Skeletal muscle tissue (tissue), 4 donors: ENCODE results near the gene FAM171A1. TPM values are rescaled to one million over a fixed set of nuclear protein-coding genes. Genes with fewer than 3 reads are reported as not detected.

Experiments
- H3K27ac ChIP-seq: one replicate; pipeline ENCODE4 v1.7.0; 2013; ENCODE audit warnings: mild to moderate bottlenecking, low read depth, low read length, inconsistent platforms
- H3K27me3 ChIP-seq, 3 donors: one replicate each; pipeline ENCODE4 v1.7.0; 2013; ENCODE audit warnings: low read length in 3 of 3; ENCODE audit not compliant: control insufficient read depth in 3 of 3, insufficient read depth in 3 of 3
- H3K36me3 ChIP-seq, 3 donors: one replicate each; pipeline ENCODE4 v1.7.0; 2013; ENCODE audit warnings: low read length in 3 of 3; ENCODE audit not compliant: control insufficient read depth in 3 of 3, insufficient read depth in 3 of 3
- H3K4me1 ChIP-seq, 3 donors: one replicate each; pipeline ENCODE4 v1.7.0; 2013; ENCODE audit warnings: low read length in 3 of 3, mild to moderate bottlenecking in 3 of 3; ENCODE audit not compliant: control insufficient read depth in 3 of 3, insufficient read depth in 3 of 3
- H3K4me3 ChIP-seq, 3 donors: one replicate each; pipeline ENCODE4 v1.7.0; 2013; ENCODE audit warnings: low read length in 3 of 3
- H3K9ac ChIP-seq, 3 donors: one replicate each; pipeline ENCODE4 v1.7.0; 2013; ENCODE audit warnings: low read length in 3 of 3, mild to moderate bottlenecking in 3 of 3, moderate library complexity in 2 of 3, low read depth in 1 of 3
- H3K9me3 ChIP-seq, 3 donors: one replicate each; pipeline ENCODE4 v1.7.0; 2013; ENCODE audit warnings: low read length in 3 of 3; ENCODE audit not compliant: control insufficient read depth in 3 of 3
- total RNA-seq: library from RNA; depleted of rRNA; stranded (reverse); fragments of >200 nt; gene quantifications from one replicate; pipeline ENCODE4 v1.2.3, GENCODE V29; 2014
- donor health status: Osteomylitis.

The FAM171A1 gene
- total RNA-seq, 1 donor from 2014 or later = 11.0 TPM

DNA sequence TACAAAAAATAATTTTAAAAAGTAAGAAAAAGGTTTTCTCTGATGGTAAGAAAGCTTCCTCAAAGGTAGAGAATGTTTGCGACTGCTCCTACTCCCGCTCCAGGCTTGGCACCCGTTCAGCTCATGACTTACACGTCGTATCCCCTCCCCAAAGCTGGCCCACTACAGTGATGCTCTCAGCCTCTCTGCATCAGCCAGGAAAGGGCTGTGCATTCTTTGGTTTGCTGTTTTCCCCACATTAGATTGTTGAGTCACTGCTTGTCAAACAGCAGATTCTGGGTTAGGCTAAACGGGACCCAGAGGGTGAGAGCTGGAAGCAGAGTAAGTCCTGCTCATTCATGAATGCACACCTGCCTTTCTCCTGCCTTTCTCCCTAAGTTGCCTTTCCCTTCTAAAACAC, 147.9 kb downstream of the FAM171A1 start:
- H3K27ac ChIP-seq = no peak overlapping the region
- H3K36me3 ChIP-seq = no peaks in the 10 kb centered on the region
- H3K4me3 ChIP-seq = no peak overlapping the region
- H3K27me3 ChIP-seq = no peaks in the 10 kb centered on the region
- no peaks in the 10 kb centered on the region for H3K9me3 ChIP-seq
- H3K4me1 ChIP-seq = no peaks in the 10 kb centered on the region
- H3K9ac ChIP-seq = no peak overlapping the region

DNA sequence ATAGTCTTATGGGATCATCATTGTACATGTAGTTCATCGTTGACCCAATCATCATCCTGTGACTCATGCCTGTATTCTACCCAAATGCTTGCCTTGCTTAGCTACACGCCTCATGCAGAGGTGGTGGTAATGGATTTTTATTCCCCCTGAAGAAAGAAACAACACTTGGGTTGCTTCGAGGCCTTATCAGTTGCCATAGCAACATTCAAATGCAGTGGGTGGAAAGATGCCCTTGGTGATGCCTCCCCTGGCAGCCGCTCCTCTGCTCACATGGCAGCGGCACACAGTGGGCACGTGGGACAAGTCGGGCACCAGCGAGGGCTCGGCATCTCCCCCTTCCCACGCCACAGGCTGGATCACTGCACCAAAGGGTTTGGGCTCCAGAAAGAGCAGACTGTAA, 148.6 kb downstream of the FAM171A1 start:
- no peaks in the 10 kb centered on the region for H3K36me3 ChIP-seq

DNA sequence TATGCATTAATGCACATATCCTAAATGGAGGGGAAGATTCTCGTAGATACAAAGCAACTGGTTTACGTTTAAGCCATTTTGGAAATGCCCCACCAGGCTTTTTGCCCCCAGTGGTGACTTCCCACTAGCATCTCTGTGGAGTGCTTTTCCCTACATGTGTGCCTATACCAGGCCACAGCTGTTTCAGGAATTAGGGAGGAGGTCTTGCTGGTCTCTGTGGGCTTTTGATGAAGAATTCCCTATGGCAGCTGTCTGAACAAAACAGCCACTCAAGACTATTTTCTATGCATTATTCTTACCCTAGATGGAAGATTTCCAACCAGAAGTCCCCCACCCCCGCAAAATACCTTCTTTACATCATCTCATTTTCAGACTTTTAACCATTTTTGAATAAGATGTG, 150.6 kb downstream of the FAM171A1 start:
- Histone ChIP-seq H3K9ac (no peak overlapping the region), H3K9me3 (no peaks in the 10 kb centered on the region), H3K4me3 (no peak overlapping the region), H3K27me3 (no peaks in the 10 kb centered on the region), H3K27ac (no peak overlapping the region), H3K4me1 (no peaks in the 10 kb centered on the region), H3K36me3 (no peaks in the 10 kb centered on the region)

More for the DNA sequence above, 148.6 kb downstream of the FAM171A1 start:
- H3K9ac ChIP-seq = no peak overlapping the region
- no peak overlapping the region for H3K27ac ChIP-seq
- no peaks in the 10 kb centered on the region for H3K4me1 ChIP-seq
- H3K27me3 ChIP-seq = no peaks in the 10 kb centered on the region
- H3K9me3 ChIP-seq = no peaks in the 10 kb centered on the region
- no peak overlapping the region for H3K4me3 ChIP-seq

DNA sequence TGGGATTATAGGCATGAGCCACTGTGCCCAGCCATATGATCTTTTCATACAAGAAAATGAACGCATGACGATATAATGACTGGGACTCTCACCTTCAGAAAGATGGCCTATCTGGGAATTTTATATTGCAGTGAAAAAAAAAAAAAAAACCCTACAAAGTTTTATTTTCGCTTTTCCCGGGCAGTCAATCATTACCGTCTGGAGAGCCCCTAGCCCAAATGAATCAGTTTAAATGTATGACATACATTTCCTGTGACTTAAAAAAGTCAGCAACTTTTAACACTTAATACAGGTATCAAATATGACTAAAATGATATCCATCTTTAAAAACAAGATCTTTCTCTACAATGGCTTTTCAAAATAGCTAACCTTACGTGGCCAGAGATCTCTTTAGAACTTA, 154.4 kb downstream of the FAM171A1 start:
- Histone ChIP-seq H3K4me3 (no peak overlapping the region), H3K4me1 (no peaks in the 10 kb centered on the region), H3K9ac (no peak overlapping the region), H3K27me3 (no peaks in the 10 kb centered on the region), H3K9me3 (no peaks in the 10 kb centered on the region), H3K27ac (no peak overlapping the region), H3K36me3 (peaks cover 0 to 5% (median 5%) of the 10 kb centered on the region in 3 donors)

DNA sequence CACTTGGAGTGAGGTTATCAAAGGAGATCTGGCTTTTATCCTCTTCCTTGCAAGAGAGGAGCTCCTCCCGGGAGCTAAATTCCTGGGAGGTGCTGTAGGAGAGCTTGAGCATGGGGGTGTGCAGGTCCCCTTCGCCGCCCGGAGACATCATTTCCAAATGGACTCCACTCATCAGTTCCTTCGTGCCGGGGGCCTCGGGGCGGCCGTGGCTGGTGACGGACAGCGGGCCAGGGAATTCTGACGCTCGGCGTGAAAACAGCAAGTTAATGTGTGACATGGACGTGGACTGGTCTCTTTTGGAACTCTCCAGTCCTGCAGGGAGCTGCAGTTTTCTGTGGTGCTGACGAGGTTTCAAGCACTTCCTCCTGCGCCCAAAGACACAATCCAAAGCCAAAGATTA, 156.9 kb downstream of the FAM171A1 start:
- Histone ChIP-seq H3K9me3 (no peaks in the 10 kb centered on the region), H3K4me3 (no peak overlapping the region), H3K9ac (no peak overlapping the region), H3K27me3 (no peaks in the 10 kb centered on the region), H3K36me3 (peaks cover 0 to 5% (median 5%) of the 10 kb centered on the region in 3 donors), H3K4me1 (peaks cover 0 to 4% (median 0%) of the 10 kb centered on the region in 3 donors), H3K27ac (no peak overlapping the region)

DNA sequence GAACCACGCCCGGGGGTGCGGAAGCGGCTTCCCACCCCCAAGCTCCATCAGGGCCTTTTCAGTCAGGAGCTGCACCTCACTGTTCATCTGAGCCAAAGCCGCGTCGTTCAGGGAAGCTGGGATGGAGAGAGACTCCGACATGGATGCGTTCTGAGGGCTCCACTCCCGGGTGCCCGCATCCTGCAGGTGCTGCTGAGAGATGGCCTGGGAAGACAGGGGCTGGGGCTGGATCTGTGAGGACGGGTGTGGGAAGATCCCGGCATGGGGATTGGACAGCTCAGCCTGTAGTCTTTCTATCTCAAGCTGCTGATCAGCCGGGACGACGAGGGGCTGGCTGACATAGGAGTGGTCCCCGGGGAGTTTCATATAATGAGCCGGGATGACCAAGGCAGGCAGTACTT, 157.6 kb downstream of the FAM171A1 start:
- Histone ChIP-seq H3K4me1 (peaks cover 0 to 4% (median 0%) of the 10 kb centered on the region in 3 donors), H3K4me3 (no peak overlapping the region), H3K27ac (no peak overlapping the region), H3K9me3 (no peaks in the 10 kb centered on the region), H3K9ac (no peak overlapping the region), H3K36me3 (peaks cover 0 to 5% (median 5%) of the 10 kb centered on the region in 3 donors), H3K27me3 (no peaks in the 10 kb centered on the region)

DNA sequence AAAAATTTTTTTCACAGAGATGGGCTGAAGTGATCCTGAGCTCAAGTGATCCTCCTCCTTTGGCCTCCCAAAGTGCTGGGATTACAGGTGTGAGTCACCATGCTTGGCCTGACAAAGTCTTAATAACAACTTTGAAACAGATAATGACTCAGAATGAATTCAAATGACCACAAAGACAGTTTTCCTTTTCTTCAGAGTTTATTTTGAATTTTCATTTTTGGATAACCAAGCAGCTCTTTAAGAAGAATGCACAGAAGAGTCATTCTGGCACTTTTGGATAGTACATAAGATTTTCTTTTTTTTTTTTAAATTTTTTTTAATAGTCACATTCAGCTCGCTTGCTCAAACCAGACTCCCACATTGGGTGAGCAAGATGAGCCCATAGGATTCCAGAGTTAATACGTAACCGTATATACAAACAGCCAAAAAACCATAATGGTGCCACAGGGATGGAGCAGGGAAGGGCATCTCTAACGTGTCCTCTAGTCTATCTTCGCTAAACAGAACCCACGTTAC, 159.6 kb downstream of the FAM171A1 start:
- Histone ChIP-seq H3K9ac (no peak overlapping the region), H3K9me3 (no peaks in the 10 kb centered on the region), H3K4me3 (no peak overlapping the region), H3K27me3 (no peaks in the 10 kb centered on the region), H3K4me1 (peaks cover 0 to 4% (median 0%) of the 10 kb centered on the region in 3 donors), H3K27ac (no peak overlapping the region), H3K36me3 (peaks cover 0 to 5% (median 5%) of the 10 kb centered on the region in 3 donors)

DNA sequence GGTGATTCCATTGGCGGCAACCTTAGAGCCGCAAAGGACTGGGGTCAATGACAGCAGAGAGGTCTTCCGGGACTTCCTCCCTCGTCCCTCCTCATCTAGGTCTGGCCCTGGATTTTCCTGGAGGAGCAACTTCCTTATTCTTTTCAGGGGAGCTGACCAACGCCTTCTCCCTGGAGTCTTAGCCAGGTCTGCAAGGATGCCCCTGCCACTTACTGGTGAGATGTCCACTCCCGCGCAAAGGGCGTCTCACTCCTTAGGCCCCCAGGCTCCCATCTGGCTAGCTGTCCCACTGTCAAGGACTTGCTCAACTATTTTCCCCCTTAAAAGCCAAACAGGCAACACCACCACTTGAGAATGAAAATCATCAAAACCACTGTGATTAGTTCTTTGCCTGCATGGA, 160.6 kb downstream of the FAM171A1 start:
- H3K27me3 ChIP-seq = no peaks in the 10 kb centered on the region
- no peaks in the 10 kb centered on the region for H3K9me3 ChIP-seq
- H3K27ac ChIP-seq = no peak overlapping the region
- H3K4me1 ChIP-seq = peaks cover 0 to 4% (median 0%) of the 10 kb centered on the region in 3 donors
- no peak overlapping the region for H3K4me3 ChIP-seq
- no peak overlapping the region for H3K9ac ChIP-seq
- peaks cover 0 to 5% (median 5%) of the 10 kb centered on the region in 3 donors for H3K36me3 ChIP-seq

DNA sequence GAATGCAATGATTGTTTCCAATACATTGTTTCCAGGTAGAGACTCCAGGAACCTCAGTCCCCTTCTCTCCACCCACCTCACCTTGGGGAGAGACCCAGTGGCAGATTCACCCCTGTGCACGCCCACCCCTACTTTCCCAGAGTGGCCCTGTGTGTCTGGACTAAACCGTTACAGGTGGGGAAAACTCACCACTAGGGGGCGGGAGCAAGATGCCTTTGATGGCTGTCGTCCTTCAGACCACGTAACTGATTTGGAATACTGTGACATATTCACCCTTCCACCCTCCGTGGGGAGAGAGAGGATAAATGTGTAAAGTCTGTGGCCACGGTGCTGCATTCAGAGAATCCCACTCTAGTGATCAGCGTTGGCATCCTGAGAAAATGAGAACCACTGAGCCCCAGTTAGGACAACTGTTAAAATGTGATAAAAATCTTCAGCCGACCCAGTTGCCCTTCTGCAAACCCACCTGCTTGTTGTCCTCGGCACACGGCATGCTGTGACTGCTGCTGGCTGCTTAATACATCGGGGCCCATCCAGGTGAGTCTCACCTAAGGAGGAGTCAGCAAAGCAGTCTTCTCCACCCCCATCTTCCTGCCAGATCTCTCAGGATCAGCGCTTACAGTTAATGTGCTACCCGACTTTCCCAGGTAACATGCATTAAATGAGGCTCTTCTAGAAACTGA, 161.1 kb downstream of the FAM171A1 start:
- Histone ChIP-seq H3K27ac (no peak overlapping the region), H3K9me3 (no peaks in the 10 kb centered on the region), H3K4me3 (no peak overlapping the region), H3K4me1 (peaks cover 0 to 4% (median 0%) of the 10 kb centered on the region in 3 donors), H3K27me3 (no peaks in the 10 kb centered on the region), H3K36me3 (peaks cover 0 to 5% (median 5%) of the 10 kb centered on the region in 3 donors), H3K9ac (no peak overlapping the region)

DNA sequence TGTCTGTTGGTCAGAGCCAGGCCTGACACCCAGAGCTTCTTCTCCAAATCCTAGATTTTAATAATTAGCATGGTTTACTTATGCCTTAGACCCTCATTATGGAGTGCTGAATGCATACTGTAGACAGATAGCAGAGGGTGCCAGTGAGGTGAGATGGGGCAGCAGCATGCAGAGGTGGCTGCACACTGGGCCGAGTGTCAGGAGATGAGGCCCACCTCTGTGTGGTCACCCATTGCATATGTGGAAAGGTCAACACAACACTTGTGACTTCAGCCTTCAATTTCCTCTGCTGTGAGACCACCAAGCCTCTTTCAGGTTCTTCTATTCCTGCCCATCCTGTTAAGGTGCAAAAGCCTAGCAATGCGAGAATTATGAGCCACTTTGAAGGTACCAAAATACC, 162.9 kb downstream of the FAM171A1 start:
- peaks cover 0 to 4% (median 0%) of the 10 kb centered on the region in 3 donors for H3K4me1 ChIP-seq
- no peaks in the 10 kb centered on the region for H3K9me3 ChIP-seq
- H3K27ac ChIP-seq = no peak overlapping the region
- H3K9ac ChIP-seq = no peak overlapping the region
- H3K4me3 ChIP-seq = no peak overlapping the region
- H3K27me3 ChIP-seq = no peaks in the 10 kb centered on the region
- peaks cover 0 to 3% (median 0%) of the 10 kb centered on the region in 3 donors for H3K36me3 ChIP-seq
